OCI-LY1 (cell line): ENCODE measurements around the gene HOXB13.
A peak's percentile ranks its signal among the peaks of the same experiment; 100 is the strongest.

Experiments used
- H2AFZ ChIP-seq: fragments of 200-600 bp; sonication (generic), shearing (Covaris generic); 2 replicates; pipeline ENCODE4 v1.6.0; 2014; ENCODE audit warnings: antibody characterized with exemption, mild to moderate bottlenecking, low read length
- H3F3A ChIP-seq: fragments of 200-600 bp; sonication (generic), shearing (Covaris generic); 2 replicates; pipeline ENCODE4 v1.6.0; 2014; ENCODE audit warnings: mild to moderate bottlenecking, antibody characterized with exemption, low read length, moderate library complexity; ENCODE audit not compliant: insufficient read depth
- H3K27ac ChIP-seq: fragments of 200-600 bp; sonication (generic); 2 replicates; pipeline ENCODE4 v1.5.1; 2014; ENCODE audit warnings: low read length, mixed run types, mild to moderate bottlenecking, low read depth; ENCODE audit not compliant: poor library complexity, severe bottlenecking
- H3K27me3 ChIP-seq: fragments of 200-600 bp; sonication (generic); 2 replicates; pipeline ENCODE4 v1.6.0; 2014; ENCODE audit warnings: antibody characterized with exemption, mild to moderate bottlenecking, low read length, moderate library complexity; ENCODE audit not compliant: insufficient read depth
- H3K36me3 ChIP-seq: fragments of 200-600 bp; sonication (generic); 2 replicates; pipeline ENCODE4 v1.6.1; 2014; ENCODE audit warnings: mild to moderate bottlenecking, antibody characterized with exemption, low read length, moderate library complexity, mixed read lengths; ENCODE audit not compliant: insufficient read depth
- H3K4me1 ChIP-seq: fragments of 200-600 bp; sonication (generic); 2 replicates; pipeline ENCODE4 v1.5.1; 2014; ENCODE audit warnings: mild to moderate bottlenecking, low read length, moderate library complexity; ENCODE audit not compliant: insufficient read depth, severe bottlenecking
- H3K4me2 ChIP-seq: fragments of 200-600 bp; sonication (generic), shearing (Covaris generic); 2 replicates; pipeline ENCODE4 v1.6.1; 2014; ENCODE audit warnings: low read length
- H3K4me3 ChIP-seq: fragments of 200-600 bp; sonication (generic); 2 replicates; pipeline ENCODE4 v1.5.1; 2014; ENCODE audit warnings: low read length, low read depth, mild to moderate bottlenecking, mixed read lengths; ENCODE audit not compliant: poor library complexity, severe bottlenecking
- H3K79me2 ChIP-seq: fragments of 200-600 bp; shearing (Covaris generic); 2 replicates; pipeline ENCODE4 v1.6.1; 2016; ENCODE audit warnings: mixed run types, low read length, mixed read lengths; ENCODE audit not compliant: insufficient read depth
- H3K9ac ChIP-seq: fragments of 200-600 bp; sonication (generic), shearing (Covaris generic); 2 replicates; pipeline ENCODE4 v1.6.1; 2014; ENCODE audit warnings: mild to moderate bottlenecking, low read length, mixed read lengths
- H3K9me2 ChIP-seq: fragments of 200-600 bp; sonication (generic), shearing (Covaris generic); 2 replicates; pipeline ENCODE4 v1.6.1; 2014; ENCODE audit warnings: low read depth, mild to moderate bottlenecking, low read length, mixed read lengths
- H3K9me3 ChIP-seq: fragments of 200-600 bp; shearing (Covaris generic); 2 replicates; pipeline ENCODE4 v1.6.1; 2014; ENCODE audit warnings: low read length, mixed read lengths
- H4K20me1 ChIP-seq: fragments of 200-600 bp; sonication (generic), shearing (Covaris generic); 2 replicates; pipeline ENCODE4 v1.6.0; 2016; ENCODE audit warnings: mild to moderate bottlenecking, low read length; ENCODE audit not compliant: insufficient read depth
- EZH2 ChIP-seq: fragments of 200-600 bp; sonication (generic), shearing (Covaris generic); IDR thresholded peaks from 2 replicates; pipeline ENCODE4 v1.8.0; 2017; ENCODE audit warnings: borderline replicate concordance, mixed run types, mild to moderate bottlenecking, antibody characterized with exemption, low read length, moderate library complexity, mixed read lengths
- TF ChIP-seq, protein P1 (sequence below): fragments of 200-600 bp; sonication (generic), shearing (Covaris generic); IDR thresholded peaks from 2 replicates; pipeline ENCODE4 v1.5.1; 2017; ENCODE audit warnings: mild to moderate bottlenecking, antibody characterized with exemption, low read length, moderate library complexity, mixed read lengths

The HOXB13 gene

GRCh38 chr17:48678141-48678971 is 50.2 kb downstream of the HOXB13 start:
- TF ChIP-seq, protein P1, sequence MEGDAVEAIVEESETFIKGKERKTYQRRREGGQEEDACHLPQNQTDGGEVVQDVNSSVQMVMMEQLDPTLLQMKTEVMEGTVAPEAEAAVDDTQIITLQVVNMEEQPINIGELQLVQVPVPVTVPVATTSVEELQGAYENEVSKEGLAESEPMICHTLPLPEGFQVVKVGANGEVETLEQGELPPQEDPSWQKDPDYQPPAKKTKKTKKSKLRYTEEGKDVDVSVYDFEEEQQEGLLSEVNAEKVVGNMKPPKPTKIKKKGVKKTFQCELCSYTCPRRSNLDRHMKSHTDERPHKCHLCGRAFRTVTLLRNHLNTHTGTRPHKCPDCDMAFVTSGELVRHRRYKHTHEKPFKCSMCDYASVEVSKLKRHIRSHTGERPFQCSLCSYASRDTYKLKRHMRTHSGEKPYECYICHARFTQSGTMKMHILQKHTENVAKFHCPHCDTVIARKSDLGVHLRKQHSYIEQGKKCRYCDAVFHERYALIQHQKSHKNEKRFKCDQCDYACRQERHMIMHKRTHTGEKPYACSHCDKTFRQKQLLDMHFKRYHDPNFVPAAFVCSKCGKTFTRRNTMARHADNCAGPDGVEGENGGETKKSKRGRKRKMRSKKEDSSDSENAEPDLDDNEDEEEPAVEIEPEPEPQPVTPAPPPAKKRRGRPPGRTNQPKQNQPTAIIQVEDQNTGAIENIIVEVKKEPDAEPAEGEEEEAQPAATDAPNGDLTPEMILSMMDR, result peak; percentile 83
- no peak for TF ChIP-seq EZH2
- Histone ChIP-seq H3K79me2 (no peaks in the 10 kb centered on the region), H3F3A (no peaks in the 10 kb centered on the region), H3K27me3 (no peaks in the 10 kb centered on the region; the same call in 1 of the 2 replicates), H3K4me2 (no peak overlapping the region), H3K9ac (no peak overlapping the region), H3K27ac (no peak overlapping the region), H3K36me3 (no peaks in the 10 kb centered on the region), H3K4me1 (no peaks in the 10 kb centered on the region), H3K4me3 (no peak overlapping the region), H3K9me3 (no peaks in the 10 kb centered on the region), H3K9me2 (no peaks in the 10 kb centered on the region), H2AFZ (no peak overlapping the region), H4K20me1 (no peaks in the 10 kb centered on the region)

DNA sequence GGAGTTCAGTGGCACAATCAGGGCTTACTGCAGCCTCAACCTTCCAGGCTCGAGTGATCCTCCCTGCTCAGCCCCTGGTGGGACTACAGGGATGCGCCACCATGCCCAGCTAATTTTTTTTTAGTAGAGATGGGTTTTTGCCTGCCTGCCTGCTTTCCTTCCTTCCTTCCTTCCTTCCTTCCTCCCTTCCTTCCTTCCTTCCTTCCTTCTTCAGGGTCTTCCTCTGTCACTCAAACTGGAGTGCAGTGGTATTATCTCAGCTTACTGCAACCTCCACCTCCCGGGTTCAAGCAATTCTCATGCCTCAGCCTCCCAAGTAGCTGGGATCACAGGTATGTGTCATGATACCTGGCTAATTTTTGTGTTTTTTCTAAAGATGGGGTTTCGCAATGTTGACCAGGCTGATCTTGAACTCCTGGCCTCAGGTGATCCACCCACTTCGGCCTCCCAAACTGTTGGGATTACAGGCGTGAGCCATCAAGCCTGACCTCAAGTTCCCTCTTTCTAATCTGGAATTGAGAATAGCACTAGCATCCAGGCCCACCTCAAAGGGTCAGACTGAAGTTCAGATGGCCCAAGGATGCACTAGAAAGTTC is 51.5 kb downstream of the HOXB13 start:
- H3F3A ChIP-seq, result no peaks in the 10 kb centered on the region
- H3K79me2 ChIP-seq, result no peaks in the 10 kb centered on the region
- no peak overlapping the region for H3K4me3 ChIP-seq
- no peaks in the 10 kb centered on the region for H3K4me1 ChIP-seq
- H3K27ac ChIP-seq, result no peak overlapping the region
- no peaks in the 10 kb centered on the region for H3K36me3 ChIP-seq
- H3K27me3 ChIP-seq, result no peaks in the 10 kb centered on the region; the same call in 1 of the 2 replicates
- no peaks in the 10 kb centered on the region for H3K9me3 ChIP-seq
- no peaks in the 10 kb centered on the region for H3K9me2 ChIP-seq
- H3K4me2 ChIP-seq, result no peak overlapping the region
- TF ChIP-seq EZH2, result no peak
- TF ChIP-seq, protein P1, result no peak
- H3K9ac ChIP-seq, result no peak overlapping the region
- H2AFZ ChIP-seq, result no peak overlapping the region
- H4K20me1 ChIP-seq, result no peaks in the 10 kb centered on the region
